NK-92 (cell line): ENCODE results near the gene API5.

Experiments
- DNase-seq: peaks from one replicate; lab custom pipeline; 2025; ENCODE audit not compliant: unreplicated experiment; lab: John Stamatoyannopoulos, UW

API5 gene

GRCh38 chr11:43359422-43359818, 47.6 kb downstream of the API5 start:
- DNase-seq, result no peak

DNA sequence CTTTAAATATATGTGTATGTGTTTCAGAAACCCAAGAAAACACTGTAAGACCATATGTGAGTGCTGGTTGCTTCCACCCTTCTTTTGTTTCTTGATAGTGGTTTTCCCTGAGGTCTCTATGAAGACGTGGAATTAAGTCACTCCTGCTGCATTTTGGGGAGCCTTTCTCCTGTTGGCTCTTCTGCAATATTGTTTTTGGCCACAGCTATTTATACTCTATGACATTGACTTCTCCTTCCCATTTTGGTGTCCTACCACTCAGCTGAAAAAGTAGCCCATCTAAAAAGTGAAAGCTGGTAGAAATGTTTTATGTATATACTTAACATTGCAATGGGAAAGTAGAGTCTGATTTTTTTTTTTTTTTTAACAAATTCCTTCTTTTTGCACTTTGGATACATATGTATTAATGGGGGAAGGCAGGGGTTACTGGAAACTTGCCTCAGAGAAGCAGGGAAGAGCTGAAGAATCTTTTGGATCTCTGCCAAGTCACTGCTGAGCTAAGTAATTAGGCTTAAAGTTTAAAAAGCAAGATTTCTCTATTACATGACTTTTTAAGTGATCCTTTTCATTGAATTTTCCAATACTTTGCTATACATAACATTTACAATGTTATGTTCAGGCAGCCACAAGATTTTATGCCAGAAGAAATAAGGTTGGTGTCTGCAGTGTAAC, 48.7 kb downstream of the API5 start:
- no peak for DNase-seq

- no peak for DNase-seq
Observed at GRCh38 chr11:43366677-43367076, 54.9 kb downstream of the API5 start.

GRCh38 chr11:43367382-43368178, 55.8 kb downstream of the API5 start:
- DNase-seq, result no peak

DNA sequence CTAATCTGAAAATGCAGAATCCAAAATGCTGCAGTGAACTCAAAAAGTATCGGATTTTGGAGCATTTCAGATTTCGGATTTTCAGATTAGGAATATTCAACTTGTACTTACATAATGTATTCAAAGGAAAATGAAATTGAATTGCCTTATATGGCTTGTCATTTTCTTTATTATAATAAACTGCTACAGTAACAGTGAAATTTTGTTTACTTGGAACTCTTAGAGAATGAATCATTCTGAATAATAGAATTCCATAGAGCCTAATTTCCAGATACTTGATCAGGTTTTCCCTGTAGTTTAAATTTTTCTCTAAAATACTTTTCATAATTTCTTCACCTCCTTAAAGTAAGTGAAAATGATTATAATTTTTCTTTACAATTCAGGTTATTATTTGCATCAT, 64.3 kb downstream of the API5 start:
- DNase-seq, result no peak

DNA sequence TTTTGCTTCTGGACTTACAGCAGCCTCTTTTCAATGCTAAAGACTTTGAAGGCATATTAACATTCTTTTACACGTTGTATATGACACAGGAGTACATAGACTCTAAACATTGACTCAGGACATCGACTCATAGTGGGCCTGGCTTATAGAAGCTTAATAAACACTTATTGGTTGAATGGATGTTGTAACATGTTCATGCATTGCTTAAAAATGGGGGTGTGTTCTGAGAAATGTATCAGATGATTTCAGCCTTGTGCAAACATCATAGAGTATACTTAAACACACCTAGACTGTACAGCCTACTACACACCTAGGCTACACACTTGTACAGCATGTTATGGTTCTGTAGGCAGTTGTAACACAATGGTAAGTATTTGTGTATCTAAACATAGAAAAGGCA, 64.8 kb downstream of the API5 start:
- DNase-seq, result no peak

DNA sequence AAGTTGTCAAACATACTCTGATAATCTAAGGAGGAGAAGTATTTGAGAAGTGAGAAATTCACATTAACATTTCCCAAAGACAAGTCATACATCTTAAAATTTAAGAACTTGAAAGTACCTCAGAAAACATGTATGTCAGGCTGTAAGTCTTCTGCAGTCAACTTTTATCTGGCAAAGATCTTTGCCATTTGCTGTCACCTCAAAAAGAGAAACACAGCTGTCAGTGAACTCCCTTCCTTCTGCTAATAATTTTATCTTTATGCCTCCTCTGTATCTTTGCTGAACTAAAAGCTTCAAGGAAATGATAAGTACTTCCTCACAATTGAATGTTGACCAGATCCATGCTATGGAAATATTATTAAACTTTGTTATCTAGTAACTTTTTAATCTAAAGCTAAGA, 65.6 kb downstream of the API5 start:
- no peak for DNase-seq

GRCh38 chr11:43378897-43379296, 67.1 kb downstream of the API5 start:
- no peak for DNase-seq

GRCh38 chr11:43381802-43382201, 70.0 kb downstream of the API5 start:
- no peak for DNase-seq

- DNase-seq, result no peak
Observed at GRCh38 chr11:43382614-43383013, 70.8 kb downstream of the API5 start.

- no peak for DNase-seq
Observed at GRCh38 chr11:43384393-43384792, 72.6 kb downstream of the API5 start.

DNA sequence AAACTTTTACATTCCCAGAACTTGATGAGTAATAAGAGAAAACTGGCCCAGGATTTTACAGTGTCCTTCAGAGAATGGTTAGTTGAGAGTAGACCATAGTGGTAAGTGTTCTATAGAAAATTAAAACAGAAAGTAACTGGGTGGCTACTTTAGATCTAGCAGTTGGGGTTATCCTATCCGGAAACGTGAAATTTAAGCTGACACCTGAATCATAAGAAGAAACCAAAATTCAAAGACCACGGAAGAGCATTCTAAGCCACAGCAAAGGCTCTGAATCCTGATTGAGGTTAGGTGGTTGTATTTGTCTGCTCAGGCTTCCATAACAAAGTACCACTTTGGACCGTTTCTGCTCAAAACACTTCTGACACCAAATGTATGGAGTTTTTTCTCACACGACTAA, 80.9 kb downstream of the API5 start:
- no peak for DNase-seq

GRCh38 chr11:43393765-43394355, 82.1 kb downstream of the API5 start:
- no peak for DNase-seq
